ENCODE results near the gene ENPP3.
A peak's percentile ranks its signal among the peaks of the same experiment; 100 is the strongest.

ENPP3 gene

GRCh38 chr6:131636880-131637792 is at the start of gene ENPP3:
Gene ENPP3 (plus strand): TSS chr6:131637302. CDS start chr6:131637385, 83 bp downstream.
- DNase-seq (ENCODE audit: low read depth in 2 of 3, low spot score in 2 of 3), result no peak

- DNase-seq (ENCODE audit: low read depth in 2 of 3, low spot score in 2 of 3), result no peak
These were observed 49.2 kb upstream of the ENPP3 start for GRCh38 chr6:131587909-131588308.

DNA sequence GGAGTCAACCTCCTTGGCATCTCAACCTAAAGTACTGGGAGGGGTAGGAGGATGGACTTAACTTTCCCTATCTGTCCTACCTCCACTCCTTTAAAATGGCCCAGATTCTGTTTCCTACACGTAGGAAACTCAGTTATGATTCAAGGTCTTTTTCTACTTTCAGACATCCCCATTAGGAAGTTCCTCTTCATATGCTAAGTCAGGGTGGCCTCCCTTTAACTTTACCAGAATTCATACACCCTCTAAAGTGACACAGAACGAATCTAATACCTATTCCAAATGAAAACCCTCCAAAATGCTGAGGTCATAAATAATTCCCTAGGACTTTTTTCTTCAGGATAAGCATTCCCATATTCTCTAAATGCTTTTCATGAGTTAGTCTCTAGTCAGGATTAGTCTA is 48.5 kb upstream of the ENPP3 start:
- DNase-seq (ENCODE audit: low read depth in 2 of 3, low spot score in 2 of 3), result no peak

GRCh38 chr6:131592935-131593334 is 44.2 kb upstream of the ENPP3 start:
- DNase-seq (ENCODE audit: low read depth in 2 of 3, low spot score in 2 of 3), result no peak

- DNase-seq (ENCODE audit: low read depth in 2 of 3, low spot score in 2 of 3), result no peak
These were observed 43.0 kb upstream of the ENPP3 start for GRCh38 chr6:131594074-131594473.

GRCh38 chr6:131597446-131597845 is 39.7 kb upstream of the ENPP3 start:
- DNase-seq (ENCODE audit: low read depth in 2 of 3, low spot score in 2 of 3), result no peak

GRCh38 chr6:131600716-131601115 is 36.4 kb upstream of the ENPP3 start:
- no peak for DNase-seq (ENCODE audit: low read depth in 2 of 3, low spot score in 2 of 3)

GRCh38 chr6:131602781-131603312 is 34.3 kb upstream of the ENPP3 start:
- no peak for DNase-seq (ENCODE audit: low read depth in 2 of 3, low spot score in 2 of 3)

- no peak for DNase-seq (ENCODE audit: low read depth in 2 of 3, low spot score in 2 of 3)
These were observed 23.7 kb upstream of the ENPP3 start for GRCh38 chr6:131613296-131613925.

GRCh38 chr6:131615275-131615674 is 21.8 kb upstream of the ENPP3 start:
- no peak for DNase-seq (ENCODE audit: low read depth in 2 of 3, low spot score in 2 of 3)

DNA sequence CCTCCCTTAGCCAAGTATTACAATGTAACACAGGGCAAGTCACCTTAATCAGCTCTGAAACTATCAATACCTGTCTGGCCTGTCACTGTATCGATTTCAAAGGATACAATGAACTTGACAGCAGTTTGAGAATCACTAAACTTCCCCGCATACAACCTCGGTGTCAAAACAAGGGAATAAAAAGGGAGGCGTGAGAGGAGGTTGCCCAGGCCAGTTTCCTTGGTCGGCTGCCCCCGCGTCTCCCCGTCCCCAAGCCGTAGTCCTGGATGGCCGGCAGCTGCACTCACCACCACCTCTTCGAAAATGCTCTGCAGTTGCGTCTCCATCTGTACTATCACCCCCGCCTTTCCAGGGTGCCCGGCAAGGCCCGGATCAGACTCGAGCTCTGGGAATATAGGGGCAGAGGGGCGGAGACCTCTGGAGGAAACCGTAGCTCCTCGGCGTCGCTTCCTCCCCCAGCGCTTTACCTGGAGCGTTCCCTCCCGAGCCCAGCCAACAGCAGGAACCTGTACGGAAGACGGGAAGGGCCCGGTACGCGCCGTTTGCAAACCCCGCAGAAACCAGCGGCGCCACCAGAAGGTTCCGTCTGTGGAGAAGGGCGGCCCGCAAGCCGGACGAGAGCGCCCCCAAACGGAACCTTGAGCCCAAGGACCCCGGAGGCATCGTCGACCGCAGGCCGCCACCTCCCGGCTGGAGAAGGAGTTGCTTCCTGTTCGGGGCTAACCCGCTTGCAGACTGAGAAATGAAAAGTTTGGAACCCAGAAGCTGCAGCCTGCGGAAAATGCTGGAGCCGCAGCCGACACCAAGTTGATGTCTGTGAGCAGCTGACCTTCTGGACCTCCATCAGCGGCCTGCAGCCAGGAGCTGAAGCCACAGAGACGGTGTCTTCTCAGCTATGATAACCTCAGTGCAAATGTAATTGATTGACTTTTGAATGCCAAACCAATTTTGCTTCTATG is 9.1 kb upstream of the ENPP3 start, which contains the start of gene MED23:
Gene MED23 (minus strand): TSS at position 519 of the 959 bp plus-strand sequence. CDS start 193 bp downstream, at position 326.
- DNase-seq (ENCODE audit: low read depth in 2 of 3, low spot score in 2 of 3), result peak; percentile 90 to 99 (median 96)

DNA sequence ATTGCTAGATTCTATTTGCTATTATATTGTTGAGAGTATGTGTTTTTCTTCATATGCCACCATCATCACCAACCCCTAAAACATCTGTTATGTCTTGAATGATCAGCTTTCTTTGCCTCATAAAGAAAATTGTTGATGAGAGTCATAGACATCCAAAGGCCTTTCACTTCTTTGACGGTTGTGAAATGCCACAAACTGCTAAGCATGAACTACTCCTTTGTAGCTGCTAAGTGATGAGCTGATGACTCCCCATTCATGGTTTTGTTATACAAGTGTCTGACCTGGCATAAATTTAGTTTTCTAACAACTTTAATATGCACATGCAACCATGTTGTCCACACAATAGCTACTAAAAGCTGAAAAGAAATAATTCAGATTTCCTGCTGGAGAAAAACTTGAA is 8.4 kb upstream of the ENPP3 start:
- no peak for DNase-seq (ENCODE audit: low read depth in 2 of 3, low spot score in 2 of 3)

DNA sequence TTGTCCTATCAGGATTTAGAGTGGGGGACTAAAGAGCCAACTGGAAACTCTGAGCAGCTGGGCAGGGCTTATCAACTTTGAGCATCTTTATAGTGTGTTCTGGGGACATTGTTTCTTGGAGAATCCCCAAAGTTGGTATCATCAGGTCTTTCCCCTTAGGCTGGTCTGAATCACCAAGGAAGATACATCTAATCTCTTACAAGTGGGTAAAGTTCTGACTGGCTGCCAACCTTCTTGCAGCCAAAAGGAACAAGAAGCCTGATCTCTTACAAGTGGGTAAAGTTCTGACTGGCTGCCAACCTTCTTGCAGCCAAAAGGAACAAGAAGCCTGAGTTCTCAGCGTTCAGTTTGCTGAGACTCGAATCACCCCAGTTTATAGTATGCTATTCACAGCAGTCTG is 7.5 kb upstream of the ENPP3 start:
- no peak for DNase-seq (ENCODE audit: low read depth in 2 of 3, low spot score in 2 of 3)

GRCh38 chr6:131631625-131632289 is 5.3 kb upstream of the ENPP3 start:
- DNase-seq (ENCODE audit: low read depth in 2 of 3, low spot score in 2 of 3), result no peak

DNA sequence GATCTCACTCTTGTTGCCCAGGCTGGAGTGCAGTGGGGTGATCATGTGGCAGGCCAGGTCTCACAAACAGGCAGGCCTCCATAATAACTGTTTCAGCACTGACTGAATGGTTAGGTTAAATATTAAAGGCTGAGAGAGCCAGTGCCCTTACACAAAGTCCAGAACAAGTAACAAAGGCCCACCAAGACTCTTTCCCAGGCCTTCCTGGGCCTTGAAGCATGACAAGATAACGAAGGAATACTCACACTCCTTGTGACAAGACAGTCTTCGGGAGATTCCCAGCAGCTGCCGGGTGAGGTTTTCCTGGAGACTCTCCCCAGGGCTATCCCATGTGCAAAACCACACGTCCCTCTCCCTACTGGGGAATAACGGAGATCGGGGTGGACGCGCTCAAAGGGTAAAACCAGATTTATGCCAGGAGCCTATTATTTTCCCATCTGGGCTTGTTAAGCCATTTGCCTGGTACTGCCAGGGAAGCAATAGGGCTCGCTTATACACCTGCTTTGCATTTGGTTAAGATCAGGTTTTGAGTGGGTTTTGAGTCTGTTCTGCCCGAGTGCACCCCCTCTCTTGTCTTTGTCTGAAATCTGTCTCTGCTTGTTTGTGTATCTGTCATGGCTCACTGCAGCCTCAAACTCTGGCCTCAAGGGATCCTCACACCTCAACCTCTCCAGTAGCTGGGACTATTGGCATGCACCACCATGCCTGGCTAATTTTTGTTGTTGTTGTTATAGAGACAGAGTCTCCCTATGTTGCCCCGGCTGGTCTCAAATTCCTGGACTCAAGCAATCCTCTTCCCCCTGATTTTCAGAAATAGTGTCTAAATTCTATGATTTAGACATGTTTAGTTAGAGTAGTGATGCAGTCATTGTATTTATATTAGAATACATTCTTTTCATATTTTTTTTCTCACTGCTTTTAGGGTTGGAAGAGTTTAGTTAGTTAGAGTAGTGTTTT is 1.4 kb upstream of the ENPP3 start:
- DNase-seq (ENCODE audit: low read depth in 2 of 3, low spot score in 2 of 3), result no peak

DNA sequence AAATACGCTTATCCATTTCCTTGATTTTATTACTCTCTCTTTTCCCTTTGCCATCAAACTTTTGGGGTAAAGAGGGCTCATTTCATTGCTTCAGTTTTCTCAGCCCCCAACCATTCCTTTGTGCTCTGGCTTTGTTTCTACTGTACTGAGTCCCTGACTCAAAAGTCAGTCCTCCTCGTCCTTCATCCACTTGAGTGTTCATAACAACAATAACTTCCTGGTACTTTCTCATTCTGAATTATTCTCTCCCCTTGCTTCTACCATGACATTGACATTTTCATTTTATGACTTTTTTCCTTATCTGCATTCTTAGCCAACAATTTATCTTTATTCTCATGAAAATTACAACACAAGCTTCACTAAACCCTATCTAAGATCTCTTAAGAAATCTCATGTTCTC is 911 bp downstream of the ENPP3 start:
- DNase-seq (ENCODE audit: low read depth in 2 of 3, low spot score in 2 of 3), result no peak

- no peak for DNase-seq (ENCODE audit: low read depth in 2 of 3, low spot score in 2 of 3)
These were observed 3.0 kb downstream of the ENPP3 start for GRCh38 chr6:131640100-131640499.

DNA sequence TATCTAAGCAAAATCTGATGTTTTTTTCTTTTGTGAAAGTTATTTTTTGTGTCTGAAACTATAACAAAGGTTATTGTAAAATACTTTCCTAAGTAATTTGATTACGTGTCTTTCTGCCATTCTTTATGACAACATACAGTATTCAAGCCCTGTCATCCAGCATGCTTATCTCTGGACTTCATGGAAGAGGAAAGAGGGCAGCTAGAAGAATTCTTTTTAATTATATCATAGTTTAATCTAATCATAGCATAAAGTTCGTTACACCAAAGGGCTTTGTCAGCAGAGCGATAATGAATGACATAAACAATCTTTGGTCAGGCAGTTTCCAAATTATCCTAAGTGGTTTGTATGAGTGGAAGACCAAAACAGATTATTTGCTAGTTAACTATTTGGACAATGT is 3.5 kb downstream of the ENPP3 start:
- DNase-seq (ENCODE audit: low read depth in 2 of 3, low spot score in 2 of 3), result no peak

DNA sequence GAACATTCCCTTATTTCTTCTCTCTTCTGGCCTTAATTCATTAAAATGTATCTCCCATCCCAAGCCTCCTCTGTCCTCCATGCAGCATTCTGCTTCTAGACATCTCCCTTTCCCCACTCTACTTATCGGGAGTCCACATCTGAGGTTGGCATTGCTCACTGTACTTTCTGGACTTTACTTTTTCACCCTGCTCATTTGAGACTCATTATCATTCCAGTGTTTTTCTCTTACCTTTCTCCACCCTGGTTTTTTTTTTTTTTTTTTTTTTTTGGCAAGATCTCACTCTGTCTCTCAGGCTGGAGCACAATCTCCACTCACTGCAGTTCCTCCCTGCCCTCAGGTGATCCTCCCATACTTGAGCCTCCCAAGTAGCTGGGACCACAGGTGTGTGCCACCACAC is 4.5 kb downstream of the ENPP3 start:
- DNase-seq (ENCODE audit: low read depth in 2 of 3, low spot score in 2 of 3), result no peak
